Measurements from ENCODE around the gene SLC26A2. TPM values are rescaled to one million over a fixed set of nuclear protein-coding genes. Genes with fewer than 3 reads are reported as not detected.

Gene SLC26A2
- total RNA-seq, 1 donor from 2014 or later: 12.6 TPM

DNA sequence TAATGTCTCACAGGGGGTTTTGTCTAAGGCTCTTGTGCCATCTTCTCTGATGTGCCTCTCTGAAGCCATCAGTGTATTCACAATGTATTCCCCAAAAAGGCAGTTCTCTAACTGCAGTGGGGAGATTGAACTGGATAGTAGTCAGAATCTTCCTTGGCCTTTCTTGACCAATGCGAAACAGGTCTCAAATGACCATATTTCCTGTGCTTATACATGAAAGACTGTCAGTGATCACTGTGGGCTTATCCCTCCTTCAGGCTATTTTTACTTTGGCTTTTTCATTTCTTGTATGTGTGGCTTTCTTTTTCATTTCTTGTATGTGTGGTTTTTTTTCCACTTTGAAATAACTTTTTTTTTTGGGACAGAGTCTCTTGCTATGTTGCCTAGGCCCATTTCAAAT lies 59.7 kb downstream of the SLC26A2 start:
- Mint-ChIP-seq H3K9me3 (ENCODE audit: low read depth) (peaks cover 6% of the 10 kb centered on the region), H3K4me3 (ENCODE audit: low read depth) (no peak overlapping the region), H3K27me3 (no peaks in the 10 kb centered on the region), H3K27ac (no peak overlapping the region), H3K36me3 (ENCODE audit: insufficient read depth) (peaks cover 27% of the 10 kb centered on the region), H3K4me1 (ENCODE audit: low read depth) (no peaks in the 10 kb centered on the region)
- TF ChIP-seq, protein P1, sequence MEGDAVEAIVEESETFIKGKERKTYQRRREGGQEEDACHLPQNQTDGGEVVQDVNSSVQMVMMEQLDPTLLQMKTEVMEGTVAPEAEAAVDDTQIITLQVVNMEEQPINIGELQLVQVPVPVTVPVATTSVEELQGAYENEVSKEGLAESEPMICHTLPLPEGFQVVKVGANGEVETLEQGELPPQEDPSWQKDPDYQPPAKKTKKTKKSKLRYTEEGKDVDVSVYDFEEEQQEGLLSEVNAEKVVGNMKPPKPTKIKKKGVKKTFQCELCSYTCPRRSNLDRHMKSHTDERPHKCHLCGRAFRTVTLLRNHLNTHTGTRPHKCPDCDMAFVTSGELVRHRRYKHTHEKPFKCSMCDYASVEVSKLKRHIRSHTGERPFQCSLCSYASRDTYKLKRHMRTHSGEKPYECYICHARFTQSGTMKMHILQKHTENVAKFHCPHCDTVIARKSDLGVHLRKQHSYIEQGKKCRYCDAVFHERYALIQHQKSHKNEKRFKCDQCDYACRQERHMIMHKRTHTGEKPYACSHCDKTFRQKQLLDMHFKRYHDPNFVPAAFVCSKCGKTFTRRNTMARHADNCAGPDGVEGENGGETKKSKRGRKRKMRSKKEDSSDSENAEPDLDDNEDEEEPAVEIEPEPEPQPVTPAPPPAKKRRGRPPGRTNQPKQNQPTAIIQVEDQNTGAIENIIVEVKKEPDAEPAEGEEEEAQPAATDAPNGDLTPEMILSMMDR (IDR thresholded peaks at IDR 0.05; ENCODE audit: unreplicated experiment): no peak
- no peak for DNase-seq (ENCODE audit: low spot score, unreplicated experiment)

DNA sequence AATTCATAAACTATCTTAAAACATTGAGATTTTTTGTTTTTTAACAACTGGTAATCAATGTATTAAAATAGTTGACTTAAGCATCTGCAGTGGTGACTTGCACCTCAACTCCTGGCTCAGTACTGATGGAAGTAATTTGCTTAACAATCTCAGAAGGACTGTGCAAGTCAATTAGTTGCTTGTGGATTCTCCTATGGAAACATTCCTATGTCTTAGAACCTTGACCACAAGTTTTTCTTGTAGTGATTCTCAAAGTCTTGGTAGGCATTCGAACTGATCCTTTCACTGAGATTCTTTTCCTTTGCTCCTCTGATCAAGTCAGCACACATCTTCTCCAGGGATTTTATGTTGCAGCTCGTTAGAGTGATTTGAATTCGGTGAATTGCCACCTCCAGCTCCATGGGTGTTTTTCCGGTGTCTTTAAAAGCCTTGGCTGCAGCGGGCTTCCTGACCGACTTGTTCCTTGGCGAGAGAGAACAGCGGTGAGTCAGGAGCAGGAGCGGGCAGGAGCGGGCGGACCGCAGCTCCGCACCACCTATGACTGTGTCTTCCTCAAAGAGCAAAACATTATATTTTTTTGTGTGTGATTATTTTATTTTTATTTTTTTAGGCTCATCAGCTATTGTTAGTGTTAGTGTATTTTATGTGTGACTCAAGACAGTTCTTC lies 61.1 kb downstream of the SLC26A2 start:
- Mint-ChIP-seq H3K27me3 (no peaks in the 10 kb centered on the region), H3K4me1 (ENCODE audit: low read depth) (no peaks in the 10 kb centered on the region), H3K9me3 (ENCODE audit: low read depth) (no peaks in the 10 kb centered on the region), H3K27ac (no peak overlapping the region), H3K36me3 (ENCODE audit: insufficient read depth) (peaks cover 17% of the 10 kb centered on the region), H3K4me3 (ENCODE audit: low read depth) (no peak overlapping the region)
- DNase-seq (ENCODE audit: low spot score, unreplicated experiment): no peak
- TF ChIP-seq, protein P1 (IDR thresholded peaks at IDR 0.05; ENCODE audit: unreplicated experiment): no peak

DNA sequence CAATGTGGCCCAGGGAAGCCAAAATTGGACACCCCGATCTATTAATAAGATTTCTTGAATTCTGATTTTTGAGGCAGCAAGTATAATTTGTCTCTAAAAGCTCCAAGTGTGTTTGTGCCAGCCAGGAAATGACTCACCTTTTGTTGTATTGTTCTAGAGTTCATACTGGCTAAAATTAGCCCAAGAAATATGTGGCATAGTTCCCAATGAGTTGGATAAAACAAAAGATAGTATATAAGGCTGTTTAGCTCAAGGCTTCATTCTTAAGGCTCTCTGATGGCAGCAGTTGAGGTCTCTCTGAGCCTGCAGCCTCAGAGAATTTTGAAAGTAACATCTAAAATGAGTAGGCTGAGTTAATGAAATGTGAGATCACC lies 61.6 kb downstream of the SLC26A2 start:
- no peak overlapping the region for H3K27ac Mint-ChIP-seq
- no peak overlapping the region for H3K4me3 Mint-ChIP-seq (ENCODE audit: low read depth)
- H3K9me3 Mint-ChIP-seq (ENCODE audit: low read depth): no peaks in the 10 kb centered on the region
- H3K27me3 Mint-ChIP-seq: no peaks in the 10 kb centered on the region
- no peak for DNase-seq (ENCODE audit: low spot score, unreplicated experiment)
- TF ChIP-seq, protein P1 (IDR thresholded peaks at IDR 0.05; ENCODE audit: unreplicated experiment): no peak
- no peaks in the 10 kb centered on the region for H3K4me1 Mint-ChIP-seq (ENCODE audit: low read depth)
- H3K36me3 Mint-ChIP-seq (ENCODE audit: insufficient read depth): peaks cover 13% of the 10 kb centered on the region

DNA sequence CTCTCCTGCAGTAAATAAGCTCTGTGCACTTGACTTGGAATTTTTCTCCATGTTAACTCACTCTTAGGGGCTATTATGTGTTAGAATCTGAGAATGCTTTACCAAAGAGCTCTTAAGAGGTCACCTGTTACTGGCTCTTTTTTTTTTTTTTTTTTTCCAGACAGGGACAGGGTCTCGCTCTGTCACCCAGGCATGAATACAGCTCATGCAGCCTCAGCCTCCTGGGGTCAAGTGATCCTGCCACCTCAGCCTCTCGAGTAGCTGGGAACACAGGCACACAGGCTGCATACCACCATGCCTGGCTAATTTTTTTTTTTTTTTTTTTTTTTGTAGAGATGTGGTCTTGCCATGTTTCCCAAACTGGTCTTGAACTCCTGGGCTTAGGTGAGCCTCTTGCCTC lies 62.1 kb downstream of the SLC26A2 start:
- no peak for DNase-seq (ENCODE audit: low spot score, unreplicated experiment)
- H3K4me1 Mint-ChIP-seq (ENCODE audit: low read depth): no peaks in the 10 kb centered on the region
- TF ChIP-seq, protein P1 (IDR thresholded peaks at IDR 0.05; ENCODE audit: unreplicated experiment): no peak
- peaks cover 12% of the 10 kb centered on the region for H3K36me3 Mint-ChIP-seq (ENCODE audit: insufficient read depth)
- no peak overlapping the region for H3K4me3 Mint-ChIP-seq (ENCODE audit: low read depth)
- no peaks in the 10 kb centered on the region for H3K27me3 Mint-ChIP-seq
- H3K27ac Mint-ChIP-seq: no peak overlapping the region
- H3K9me3 Mint-ChIP-seq (ENCODE audit: low read depth): no peaks in the 10 kb centered on the region

DNA sequence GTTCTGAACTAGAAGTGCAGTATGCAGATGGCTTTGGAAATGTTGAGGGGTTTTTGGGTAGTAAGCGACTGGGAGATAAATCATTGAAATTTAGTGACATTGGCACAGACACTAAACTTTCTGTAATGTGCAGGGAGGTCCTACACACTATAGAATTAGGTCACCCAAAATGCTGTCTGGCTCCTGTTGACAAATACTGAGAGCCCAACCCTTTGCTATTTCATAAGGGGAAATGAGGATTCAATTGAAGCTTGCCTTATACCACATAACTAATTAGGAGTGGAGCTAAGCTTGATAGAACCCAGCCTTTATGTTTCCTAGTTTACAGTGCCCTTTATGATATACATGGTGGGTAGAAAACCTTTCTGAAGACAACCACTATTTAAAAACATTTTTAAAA lies 62.6 kb downstream of the SLC26A2 start:
- no peak overlapping the region for H3K27ac Mint-ChIP-seq
- H3K4me3 Mint-ChIP-seq (ENCODE audit: low read depth): no peak overlapping the region
- H3K27me3 Mint-ChIP-seq: no peaks in the 10 kb centered on the region
- no peaks in the 10 kb centered on the region for H3K9me3 Mint-ChIP-seq (ENCODE audit: low read depth)
- H3K36me3 Mint-ChIP-seq (ENCODE audit: insufficient read depth): peaks cover 15% of the 10 kb centered on the region
- TF ChIP-seq, protein P1 (IDR thresholded peaks at IDR 0.05; ENCODE audit: unreplicated experiment): no peak
- no peaks in the 10 kb centered on the region for H3K4me1 Mint-ChIP-seq (ENCODE audit: low read depth)
- no peak for DNase-seq (ENCODE audit: low spot score, unreplicated experiment)

All from progenitor cell of endocrine pancreas (in vitro differentiated cells).